MCF 10A (cell line): ENCODE data around the gene NAA50. TPM values are rescaled to one million over a fixed set of nuclear protein-coding genes. Genes with fewer than 3 reads are reported as not detected.

ENCODE experiments used
- BruUV-seq: library from RNA; stranded (reverse); fragments of 400-500 nt; replicated peaks from 2 replicates; lab custom pipeline; 2021; lab: Mats Ljungman, UMichigan
- CTCF ChIA-PET: fragments of 300-600 bp; sonication (Branson Sonifier 250); formaldehyde crosslinking; extraction: SDS; loops from one replicate; lab custom pipeline; 2021; ENCODE audit warnings: antibody characterized with exemption, inconsistent platforms; lab: Yijun Ruan, JAX
- POLR2A ChIA-PET: fragments of 300-600, 350-650 bp; sonication (Branson Sonifier 250); formaldehyde crosslinking; extraction: SDS; loops from one replicate; lab custom pipeline; 2020; ENCODE audit warnings: antibody characterized with exemption, inconsistent platforms; lab: Yijun Ruan, JAX
- DNase-seq: peaks from one replicate; pipeline ENCODE4 v3.0.0-alpha.2; 2018; ENCODE audit not compliant: unreplicated experiment
- H3K27ac Mint-ChIP-seq: one replicate; pipeline ENCODE4 v1.8.0; 2022; ENCODE audit warnings: mild to moderate bottlenecking, low read depth, mixed read lengths; ENCODE audit not compliant: unreplicated experiment
- H3K27me3 Mint-ChIP-seq: one replicate; pipeline ENCODE4 v1.8.0; 2022; ENCODE audit warnings: mixed read lengths; ENCODE audit not compliant: insufficient read depth, unreplicated experiment
- H3K36me3 Mint-ChIP-seq: one replicate; pipeline ENCODE4 v1.8.0; 2022; ENCODE audit warnings: mild to moderate bottlenecking, moderate library complexity, mixed read lengths; ENCODE audit not compliant: insufficient read depth, unreplicated experiment
- H3K4me1 Mint-ChIP-seq: one replicate; pipeline ENCODE4 v1.8.0; 2022; ENCODE audit warnings: mixed read lengths; ENCODE audit not compliant: insufficient read depth, unreplicated experiment
- H3K4me3 Mint-ChIP-seq: one replicate; pipeline ENCODE4 v1.8.0; 2022; ENCODE audit warnings: mild to moderate bottlenecking, moderate library complexity, mixed read lengths; ENCODE audit not compliant: unreplicated experiment
- H3K9me3 Mint-ChIP-seq: one replicate; pipeline ENCODE4 v1.8.0; 2022; ENCODE audit warnings: mixed read lengths; ENCODE audit not compliant: unreplicated experiment
- intact Hi-C: fragments of 100-400 bp; cut with micrococcal nuclease; formaldehyde crosslinking; loops from 2 replicates; pipeline ENCODE4 v1.14.1; 2022
- total RNA-seq: library from RNA; stranded (reverse); gene quantifications from 2 replicates; pipeline ENCODE4 v1.2.3, GENCODE V29; 2022
- TF ChIP-seq, protein P1 (sequence below): fragments of 200-600 bp; IDR thresholded peaks from one replicate; pipeline ENCODE4 v1.8.0; 2022; ENCODE audit warnings: antibody characterized with exemption, mild to moderate bottlenecking; ENCODE audit not compliant: unreplicated experiment

The NAA50 gene
- total RNA-seq, 1 experiment from 2014 or later, result 238 TPM

DNA sequence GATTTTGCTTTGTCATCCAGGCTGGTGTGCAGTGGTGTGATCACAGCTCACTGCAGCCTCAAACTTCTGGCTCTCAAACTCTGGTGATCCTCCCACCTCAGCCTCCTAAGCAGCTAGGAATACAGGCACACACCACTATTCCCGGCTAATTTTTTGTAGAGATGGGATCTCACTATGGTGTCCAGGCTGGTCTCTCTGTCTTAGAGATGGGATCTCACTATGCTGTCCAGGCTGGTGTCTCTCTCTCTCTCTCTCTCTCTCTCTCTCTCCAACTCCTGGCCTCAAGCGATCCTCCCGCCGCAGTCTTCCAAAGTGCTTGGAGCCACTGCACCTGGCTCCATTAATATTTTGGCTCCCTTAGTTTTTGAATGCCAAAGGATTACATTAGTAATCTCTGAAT, 67.3 kb downstream of the NAA50 start:
- no TSS peak for BruUV-seq
- H3K27ac Mint-ChIP-seq, result no peak overlapping the region
- H3K36me3 Mint-ChIP-seq, result peaks cover 15% of the 10 kb centered on the region
- no peak overlapping the region for H3K4me3 Mint-ChIP-seq
- H3K27me3 Mint-ChIP-seq, result no peaks in the 10 kb centered on the region
- no peaks in the 10 kb centered on the region for H3K4me1 Mint-ChIP-seq
- ChIA-PET POLR2A (interaction anchor here (0.7 kb wide), 1 partner anchor 16 kb away, joined by 3 read pairs; no protein-coding TSS in a partner anchor), CTCF (interaction anchor here (0.8 kb wide), 1 partner anchor 10 kb away, joined by 5 read pairs; no protein-coding TSS in a partner anchor)
- TF ChIP-seq, protein P1, sequence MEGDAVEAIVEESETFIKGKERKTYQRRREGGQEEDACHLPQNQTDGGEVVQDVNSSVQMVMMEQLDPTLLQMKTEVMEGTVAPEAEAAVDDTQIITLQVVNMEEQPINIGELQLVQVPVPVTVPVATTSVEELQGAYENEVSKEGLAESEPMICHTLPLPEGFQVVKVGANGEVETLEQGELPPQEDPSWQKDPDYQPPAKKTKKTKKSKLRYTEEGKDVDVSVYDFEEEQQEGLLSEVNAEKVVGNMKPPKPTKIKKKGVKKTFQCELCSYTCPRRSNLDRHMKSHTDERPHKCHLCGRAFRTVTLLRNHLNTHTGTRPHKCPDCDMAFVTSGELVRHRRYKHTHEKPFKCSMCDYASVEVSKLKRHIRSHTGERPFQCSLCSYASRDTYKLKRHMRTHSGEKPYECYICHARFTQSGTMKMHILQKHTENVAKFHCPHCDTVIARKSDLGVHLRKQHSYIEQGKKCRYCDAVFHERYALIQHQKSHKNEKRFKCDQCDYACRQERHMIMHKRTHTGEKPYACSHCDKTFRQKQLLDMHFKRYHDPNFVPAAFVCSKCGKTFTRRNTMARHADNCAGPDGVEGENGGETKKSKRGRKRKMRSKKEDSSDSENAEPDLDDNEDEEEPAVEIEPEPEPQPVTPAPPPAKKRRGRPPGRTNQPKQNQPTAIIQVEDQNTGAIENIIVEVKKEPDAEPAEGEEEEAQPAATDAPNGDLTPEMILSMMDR, result no peak
- no peaks in the 10 kb centered on the region for H3K9me3 Mint-ChIP-seq
- intact Hi-C loops, result no loop called here
- no peak for DNase-seq

DNA sequence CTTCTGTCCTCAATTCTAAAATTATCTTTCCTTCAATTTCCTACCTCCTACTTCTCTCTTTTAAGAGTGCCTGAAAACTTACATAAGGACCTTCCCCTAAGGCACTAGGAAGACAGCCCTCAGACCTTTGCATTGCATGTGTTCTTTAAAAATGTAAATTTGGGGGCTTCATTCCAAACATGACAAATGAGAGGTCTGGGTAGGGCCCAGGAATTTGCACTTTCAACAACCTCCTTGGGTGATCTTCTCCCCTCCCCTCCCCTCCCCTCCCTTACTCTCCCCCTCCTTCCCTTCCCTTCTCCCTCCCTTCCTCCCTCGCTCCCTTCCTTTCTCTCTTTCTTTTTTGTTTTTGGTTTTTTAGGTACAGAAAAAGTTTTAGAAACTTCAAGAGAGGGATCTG, 68.3 kb downstream of the NAA50 start:
- POLR2A ChIA-PET, result interaction anchor here (0.7 to 1.0 kb wide), 3 partner anchors 9 to 164 kb away, joined by 3 to 4 read pairs (median 3); no protein-coding TSS in a partner anchor
- no peak overlapping the region for H3K4me3 Mint-ChIP-seq

GRCh38 chr3:113676261-113676660, 69.8 kb downstream of the NAA50 start:
- no peaks in the 10 kb centered on the region for H3K4me1 Mint-ChIP-seq
- TF ChIP-seq, protein P1, result no peak
- H3K4me3 Mint-ChIP-seq, result no peak overlapping the region
- H3K27me3 Mint-ChIP-seq, result no peaks in the 10 kb centered on the region
- DNase-seq, result no peak
- intact Hi-C loops, result no loop called here
- H3K9me3 Mint-ChIP-seq, result no peaks in the 10 kb centered on the region
- ChIA-PET CTCF (no interaction called here), POLR2A (no interaction called here)
- peaks cover 22% of the 10 kb centered on the region for H3K36me3 Mint-ChIP-seq
- no TSS peak for BruUV-seq
- H3K27ac Mint-ChIP-seq, result no peak overlapping the region

More for the DNA sequence above, 68.3 kb downstream of the NAA50 start:
- intact Hi-C loops, result no loop called here
- Mint-ChIP-seq H3K36me3 (peaks cover 15% of the 10 kb centered on the region), H3K9me3 (no peaks in the 10 kb centered on the region), H3K27ac (no peak overlapping the region), H3K4me1 (no peaks in the 10 kb centered on the region), H3K27me3 (no peaks in the 10 kb centered on the region)
- BruUV-seq, result no TSS peak
- CTCF ChIA-PET, result interaction anchor here (0.8 kb wide), 1 partner anchor 9 kb away, joined by 5 read pairs; no protein-coding TSS in a partner anchor
- TF ChIP-seq, protein P1, result no peak
- DNase-seq, result no peak

GRCh38 chr3:113673593-113673992, 72.5 kb downstream of the NAA50 start:
- Mint-ChIP-seq H3K27ac (no peak overlapping the region), H3K27me3 (no peaks in the 10 kb centered on the region), H3K9me3 (no peaks in the 10 kb centered on the region), H3K36me3 (peaks cover 33% of the 10 kb centered on the region), H3K4me3 (no peak overlapping the region), H3K4me1 (no peaks in the 10 kb centered on the region)
- CTCF ChIA-PET, result interaction anchor here (0.6 kb wide), 1 partner anchor 191 kb away, joined by 3 read pairs; no protein-coding TSS in a partner anchor
- no TSS peak for BruUV-seq
- TF ChIP-seq, protein P1, result no peak
- POLR2A ChIA-PET, result interaction anchor here (0.6 kb wide), 2 partner anchors 22 to 796 kb away, joined by 3 read pairs; no protein-coding TSS in a partner anchor
- intact Hi-C loops, result no loop called here
- DNase-seq, result no peak
